Measurements from ENCODE around the gene TNC.

The TNC gene

DNA sequence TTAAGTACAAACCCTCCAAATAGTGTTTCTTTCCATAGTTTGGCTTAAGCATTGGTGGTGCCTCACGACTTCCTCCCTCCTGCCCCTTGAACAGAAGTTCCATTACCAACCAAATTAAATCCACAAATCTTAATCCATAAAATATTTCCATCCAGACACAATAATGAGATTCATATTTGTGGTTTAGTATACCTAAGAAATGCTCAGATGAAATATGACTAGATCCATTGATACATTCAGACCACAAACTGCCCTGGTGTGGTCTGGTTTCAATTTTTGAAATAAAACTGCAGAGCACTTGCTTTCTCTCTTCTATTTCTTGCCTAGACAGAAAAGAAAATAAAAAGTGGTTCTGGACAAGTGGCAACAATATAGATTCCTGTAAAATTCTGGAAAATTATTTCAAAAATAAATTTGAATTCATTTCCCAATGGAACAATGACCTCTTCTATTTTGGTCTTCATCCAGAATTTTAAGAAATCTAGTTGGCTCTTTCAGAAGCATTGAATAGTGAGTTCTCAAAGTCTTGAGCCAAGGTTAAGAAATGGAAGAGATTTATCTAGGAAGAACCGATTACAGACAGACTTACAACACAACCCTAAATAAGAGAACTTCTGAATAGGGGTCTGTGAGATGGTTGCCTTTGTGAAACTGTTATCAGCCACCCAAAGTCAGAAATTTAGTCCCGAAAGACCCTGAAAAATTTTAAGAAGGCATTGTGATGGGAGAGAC is 14.0 kb downstream of the TNC start:
- Histone ChIP-seq H3K27ac (ENCODE audit: low read depth, low read length) (no peak overlapping the region), H3K27me3 (ENCODE audit: control insufficient read depth, insufficient read depth, low read length) (no peaks in the 10 kb centered on the region; the same call in 1 of the 2 replicates), H3K9ac (ENCODE audit: low read depth, low read length) (no peak overlapping the region), H3K36me3 (ENCODE audit: control insufficient read depth, insufficient read depth, low read length) (no peaks in the 10 kb centered on the region), H3K9me3 (ENCODE audit: control insufficient read depth, insufficient read depth, low read length) (no peaks in the 10 kb centered on the region), H3K4me1 (ENCODE audit: control insufficient read depth, insufficient read depth, low read length) (peaks cover 4% of the 10 kb centered on the region; the same call in 1 of the 2 replicates), H3K4me3 (ENCODE audit: low read depth, low read length) (no peak overlapping the region)

DNA sequence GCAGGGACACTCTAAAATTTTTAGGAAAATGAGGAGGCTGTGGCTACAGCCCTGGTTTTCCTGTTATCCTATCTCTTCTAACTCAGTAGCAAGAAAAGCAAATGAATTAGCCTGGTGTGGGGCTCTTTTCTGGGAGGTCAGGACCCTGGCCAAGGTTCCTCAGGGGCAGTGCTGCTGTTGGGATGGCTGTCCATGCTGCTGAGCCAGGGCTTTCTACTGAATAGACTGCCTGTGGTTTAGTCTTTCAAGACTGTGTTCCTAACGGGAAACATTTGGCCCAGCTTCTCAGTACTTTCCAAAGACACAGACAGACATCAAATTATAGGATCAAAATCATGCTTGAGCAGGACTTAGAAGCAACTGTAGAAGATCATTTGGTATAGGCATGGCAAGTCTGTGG is 18.1 kb downstream of the TNC start:
- no peaks in the 10 kb centered on the region for H3K36me3 ChIP-seq (ENCODE audit: control insufficient read depth, insufficient read depth, low read length)
- H3K4me3 ChIP-seq (ENCODE audit: low read depth, low read length) = no peak overlapping the region
- no peaks in the 10 kb centered on the region for H3K9me3 ChIP-seq (ENCODE audit: control insufficient read depth, insufficient read depth, low read length)
- peaks cover 15% of the 10 kb centered on the region for H3K27me3 ChIP-seq (ENCODE audit: control insufficient read depth, insufficient read depth, low read length)
- H3K27ac ChIP-seq (ENCODE audit: low read depth, low read length) = no peak overlapping the region
- H3K9ac ChIP-seq (ENCODE audit: low read depth, low read length) = no peak overlapping the region
- no peaks in the 10 kb centered on the region for H3K4me1 ChIP-seq (ENCODE audit: control insufficient read depth, insufficient read depth, low read length)

DNA sequence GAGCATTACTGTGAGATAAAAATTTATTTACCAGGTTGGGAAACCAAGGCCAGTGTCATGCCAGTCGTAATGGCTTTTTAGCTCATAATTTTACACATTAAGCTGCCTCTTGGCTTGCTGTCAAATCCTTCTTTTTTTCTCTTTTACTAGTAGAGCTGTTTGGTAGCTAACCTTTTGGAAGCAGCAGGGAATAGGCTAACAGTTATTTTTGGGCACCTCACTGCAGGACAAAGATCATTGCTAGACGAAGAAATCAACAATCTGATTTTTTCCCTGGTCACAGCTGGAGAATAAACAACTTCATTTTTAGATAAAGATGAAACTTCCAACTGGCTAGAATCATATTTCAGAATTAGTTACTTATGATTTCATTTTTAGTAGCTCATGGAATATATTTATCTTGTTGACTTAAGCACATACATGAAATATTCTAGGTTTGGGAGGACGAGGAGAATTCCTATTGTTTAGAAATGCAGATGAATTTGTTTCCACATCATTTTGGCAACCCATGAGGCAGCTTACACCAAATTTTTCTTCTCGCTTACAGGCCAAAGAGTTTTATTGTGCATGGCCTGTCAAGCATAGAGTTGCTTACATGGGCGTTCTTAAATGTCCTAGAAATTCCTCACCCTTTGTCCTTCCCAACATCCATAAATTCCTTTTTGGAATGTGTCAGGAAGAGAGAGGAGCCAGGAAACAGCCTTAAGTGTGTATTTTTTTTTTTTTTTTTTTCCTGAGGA is 19.6 kb downstream of the TNC start:
- Histone ChIP-seq H3K27ac (ENCODE audit: low read depth, low read length) (no peak overlapping the region), H3K4me1 (ENCODE audit: control insufficient read depth, insufficient read depth, low read length) (peaks cover 10% of the 10 kb centered on the region; the same call in 1 of the 2 replicates), H3K27me3 (ENCODE audit: control insufficient read depth, insufficient read depth, low read length) (peaks cover 20% of the 10 kb centered on the region), H3K9ac (ENCODE audit: low read depth, low read length) (no peak overlapping the region), H3K36me3 (ENCODE audit: control insufficient read depth, insufficient read depth, low read length) (no peaks in the 10 kb centered on the region), H3K9me3 (ENCODE audit: control insufficient read depth, insufficient read depth, low read length) (no peaks in the 10 kb centered on the region), H3K4me3 (ENCODE audit: low read depth, low read length) (no peak overlapping the region)

DNA sequence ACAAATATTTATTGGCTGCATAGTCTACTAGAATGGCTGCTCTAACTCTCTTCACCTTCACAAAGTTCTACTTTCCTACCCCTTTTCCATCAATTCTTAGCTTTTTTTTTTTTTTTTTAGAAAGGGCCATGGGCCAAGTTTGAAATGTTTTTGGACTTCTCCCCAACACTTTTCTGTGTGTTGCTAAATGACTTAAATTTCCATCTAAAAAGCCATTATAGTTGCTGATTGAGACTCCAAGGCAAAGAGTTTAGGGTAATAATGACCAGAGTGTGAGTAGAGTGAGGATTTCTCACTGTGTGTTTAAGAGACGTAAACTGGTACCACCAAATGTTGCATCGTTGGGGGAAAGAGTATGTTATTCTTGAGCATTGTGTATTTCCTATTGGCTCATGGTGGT is 24.4 kb downstream of the TNC start:
- Histone ChIP-seq H3K27me3 (ENCODE audit: control insufficient read depth, insufficient read depth, low read length) (peaks cover 35% of the 10 kb centered on the region), H3K4me3 (ENCODE audit: low read depth, low read length) (0 out of 2 replicates have a peak overlapping the region, but pooled peaks have one; percentile 13), H3K27ac (ENCODE audit: low read depth, low read length) (no peak overlapping the region), H3K4me1 (ENCODE audit: control insufficient read depth, insufficient read depth, low read length) (peaks cover 18% of the 10 kb centered on the region; the same call in 1 of the 2 replicates), H3K36me3 (ENCODE audit: control insufficient read depth, insufficient read depth, low read length) (no peaks in the 10 kb centered on the region), H3K9me3 (ENCODE audit: control insufficient read depth, insufficient read depth, low read length) (no peaks in the 10 kb centered on the region), H3K9ac (ENCODE audit: low read depth, low read length) (no peak overlapping the region)

GRCh38 chr9:115090486-115090885 is 27.5 kb downstream of the TNC start:
- H3K9me3 ChIP-seq (ENCODE audit: control insufficient read depth, insufficient read depth, low read length) = no peaks in the 10 kb centered on the region
- H3K27me3 ChIP-seq (ENCODE audit: control insufficient read depth, insufficient read depth, low read length) = peaks cover 23% of the 10 kb centered on the region
- H3K27ac ChIP-seq (ENCODE audit: low read depth, low read length) = no peak overlapping the region
- no peak overlapping the region for H3K4me3 ChIP-seq (ENCODE audit: low read depth, low read length)
- H3K36me3 ChIP-seq (ENCODE audit: control insufficient read depth, insufficient read depth, low read length) = no peaks in the 10 kb centered on the region
- H3K9ac ChIP-seq (ENCODE audit: low read depth, low read length) = no peak overlapping the region
- peaks cover 18% of the 10 kb centered on the region; the same call in 1 of the 2 replicates for H3K4me1 ChIP-seq (ENCODE audit: control insufficient read depth, insufficient read depth, low read length)

GRCh38 chr9:115088860-115089259 is 29.1 kb downstream of the TNC start:
- no peak overlapping the region for H3K9ac ChIP-seq (ENCODE audit: low read depth, low read length)
- H3K36me3 ChIP-seq (ENCODE audit: control insufficient read depth, insufficient read depth, low read length) = no peaks in the 10 kb centered on the region
- H3K27ac ChIP-seq (ENCODE audit: low read depth, low read length) = no peak overlapping the region
- no peaks in the 10 kb centered on the region for H3K9me3 ChIP-seq (ENCODE audit: control insufficient read depth, insufficient read depth, low read length)
- H3K4me1 ChIP-seq (ENCODE audit: control insufficient read depth, insufficient read depth, low read length) = peaks cover 14% of the 10 kb centered on the region; the same call in 1 of the 2 replicates
- no peak overlapping the region for H3K4me3 ChIP-seq (ENCODE audit: low read depth, low read length)
- peaks cover 16% of the 10 kb centered on the region; the same call in 1 of the 2 replicates for H3K27me3 ChIP-seq (ENCODE audit: control insufficient read depth, insufficient read depth, low read length)

GRCh38 chr9:115086886-115087285 is 31.1 kb downstream of the TNC start:
- Histone ChIP-seq H3K9me3 (ENCODE audit: control insufficient read depth, insufficient read depth, low read length) (no peaks in the 10 kb centered on the region), H3K4me1 (ENCODE audit: control insufficient read depth, insufficient read depth, low read length) (0 out of 2 replicates have a peak, but pooled peaks cover 2% of the 10 kb centered on the region), H3K27me3 (ENCODE audit: control insufficient read depth, insufficient read depth, low read length) (peaks cover 13% of the 10 kb centered on the region; the same call in 1 of the 2 replicates), H3K9ac (ENCODE audit: low read depth, low read length) (no peak overlapping the region), H3K27ac (ENCODE audit: low read depth, low read length) (no peak overlapping the region), H3K4me3 (ENCODE audit: low read depth, low read length) (no peak overlapping the region), H3K36me3 (ENCODE audit: control insufficient read depth, insufficient read depth, low read length) (no peaks in the 10 kb centered on the region)

- Histone ChIP-seq H3K4me3 (ENCODE audit: low read depth, low read length) (no peak overlapping the region), H3K4me1 (ENCODE audit: control insufficient read depth, insufficient read depth, low read length) (0 out of 2 replicates have a peak, but pooled peaks cover 2% of the 10 kb centered on the region), H3K9me3 (ENCODE audit: control insufficient read depth, insufficient read depth, low read length) (no peaks in the 10 kb centered on the region), H3K9ac (ENCODE audit: low read depth, low read length) (no peak overlapping the region), H3K36me3 (ENCODE audit: control insufficient read depth, insufficient read depth, low read length) (no peaks in the 10 kb centered on the region), H3K27me3 (ENCODE audit: control insufficient read depth, insufficient read depth, low read length) (peaks cover 9% of the 10 kb centered on the region; the same call in 1 of the 2 replicates), H3K27ac (ENCODE audit: low read depth, low read length) (no peak overlapping the region)
Observed at GRCh38 chr9:115086461-115086860, 31.5 kb downstream of the TNC start.

- Histone ChIP-seq H3K27me3 (ENCODE audit: control insufficient read depth, insufficient read depth, low read length) (peaks cover 4% of the 10 kb centered on the region; the same call in 1 of the 2 replicates), H3K4me1 (ENCODE audit: control insufficient read depth, insufficient read depth, low read length) (0 out of 2 replicates have a peak, but pooled peaks cover 2% of the 10 kb centered on the region), H3K27ac (ENCODE audit: low read depth, low read length) (no peak overlapping the region), H3K36me3 (ENCODE audit: control insufficient read depth, insufficient read depth, low read length) (no peaks in the 10 kb centered on the region), H3K4me3 (ENCODE audit: low read depth, low read length) (no peak overlapping the region), H3K9me3 (ENCODE audit: control insufficient read depth, insufficient read depth, low read length) (no peaks in the 10 kb centered on the region), H3K9ac (ENCODE audit: low read depth, low read length) (no peak overlapping the region)
Observed at GRCh38 chr9:115085773-115086377, 32.1 kb downstream of the TNC start.

DNA sequence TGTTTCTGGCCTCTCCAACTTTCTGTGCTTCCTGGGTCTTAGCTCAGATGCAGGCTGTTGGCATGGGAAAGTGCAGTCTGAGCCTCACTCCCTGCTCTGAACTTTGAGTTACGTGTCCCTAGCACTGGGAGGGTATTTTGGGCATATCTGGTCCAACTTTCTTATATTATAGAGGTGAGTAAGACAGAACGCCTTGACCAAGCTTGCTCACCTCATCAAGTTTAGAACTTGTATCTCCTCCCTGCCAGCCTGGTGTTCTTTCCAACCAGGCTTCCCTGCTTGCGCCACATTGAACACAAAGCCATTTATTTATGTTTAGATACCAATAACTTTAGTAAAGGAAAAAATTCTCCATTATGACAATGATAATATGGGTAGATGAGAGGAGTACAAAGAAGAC is 33.2 kb downstream of the TNC start:
- no peaks in the 10 kb centered on the region for H3K9me3 ChIP-seq (ENCODE audit: control insufficient read depth, insufficient read depth, low read length)
- no peaks in the 10 kb centered on the region for H3K36me3 ChIP-seq (ENCODE audit: control insufficient read depth, insufficient read depth, low read length)
- no peaks in the 10 kb centered on the region for H3K27me3 ChIP-seq (ENCODE audit: control insufficient read depth, insufficient read depth, low read length)
- H3K27ac ChIP-seq (ENCODE audit: low read depth, low read length) = no peak overlapping the region
- no peak overlapping the region for H3K4me3 ChIP-seq (ENCODE audit: low read depth, low read length)
- H3K4me1 ChIP-seq (ENCODE audit: control insufficient read depth, insufficient read depth, low read length) = peaks cover 8% of the 10 kb centered on the region
- H3K9ac ChIP-seq (ENCODE audit: low read depth, low read length) = no peak overlapping the region

All from HUES48 (cell line).